Adipose tissue (tissue), 3 donors: ENCODE results near the gene LRRC2. TPM values are rescaled to one million over a fixed set of nuclear protein-coding genes. Genes with fewer than 3 reads are reported as not detected.

ENCODE experiments used
- H3K27ac ChIP-seq: one replicate; pipeline ENCODE4 v1.5.1; 2013; ENCODE audit warnings: low read depth, low read length
- WGBS, 3 donors: extraction: QIAGEN DNeasy Blood & Tissue Kit; methylation state at CpG; one replicate each; pipeline ENCODE4 v1.1.7; 2013; 5-methylcytosine and 5-hydroxymethylcytosine counted together
- polyA plus RNA-seq, 3 donors: library from polyadenylated mRNA; stranded (reverse); fragments of 200-250 nt; gene quantifications; one replicate each; pipeline ENCODE4 v1.2.3, GENCODE V29; 2013
- donor health status: healthy with polysubstance abuse.
- donor health status: Bipolar disorder and iron deficiency.
- donor health status: healthy.

The LRRC2 gene
- polyA plus RNA-seq, 3 donors, result 0.58 to 6.9 (median 1.2) TPM

DNA sequence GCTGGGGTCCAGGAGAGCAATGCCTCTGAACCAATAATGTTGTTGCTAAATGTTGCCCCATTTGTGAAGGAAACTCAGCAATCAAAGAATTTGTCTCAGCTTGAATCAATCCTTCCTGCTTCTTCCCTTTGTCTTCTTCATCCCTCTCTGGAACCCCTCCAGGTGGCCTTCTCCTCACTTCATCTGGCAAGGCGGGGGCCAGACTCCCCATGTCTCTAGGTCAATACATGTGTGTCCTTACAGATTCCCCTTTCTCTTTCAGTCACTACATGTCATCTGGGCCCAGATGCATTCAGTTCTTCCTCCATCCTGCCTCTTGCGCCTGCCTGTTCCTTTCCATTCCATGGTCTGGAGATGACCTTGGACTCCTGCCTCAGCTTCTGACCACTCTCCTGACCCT lies 93.4 kb downstream of the LRRC2 start:
- 85 to 97% (median 96%) methylated on average over 2 of the region's 2 CpGs for WGBS, 3 donors
- no peak overlapping the region for H3K27ac ChIP-seq

DNA sequence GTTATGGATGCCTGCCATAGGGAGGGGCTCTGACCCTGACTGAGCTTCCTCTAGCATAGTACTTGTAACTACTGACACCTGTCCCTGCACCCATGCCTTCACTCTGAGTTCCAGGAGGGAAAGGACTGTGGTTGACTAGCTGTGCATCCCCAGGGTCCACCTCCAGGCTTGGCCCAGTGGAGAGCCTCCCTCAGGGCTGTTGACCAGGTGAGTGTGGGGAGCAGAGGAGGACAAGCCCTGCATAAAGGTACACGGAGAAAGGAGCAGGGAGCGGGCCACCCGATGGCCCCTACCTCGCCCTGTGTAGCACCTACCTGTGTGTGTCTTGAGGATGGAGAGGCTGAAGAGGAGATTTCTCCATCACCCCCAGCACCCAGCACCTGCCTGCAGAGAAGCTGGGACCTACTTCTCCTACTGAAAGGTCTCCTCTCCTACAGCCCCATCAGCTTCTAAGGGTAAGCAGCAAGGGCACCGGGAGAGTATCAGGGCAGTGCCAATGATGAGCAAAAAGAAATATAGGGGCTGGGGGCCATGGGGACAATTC lies 94.7 kb downstream of the LRRC2 start:
- WGBS, 3 donors, result 93 to 98% (median 94%) methylated on average over 5 of the region's 5 CpGs

GRCh38 chr3:46470831-46471230 lies 95.3 kb downstream of the LRRC2 start:
- 92 to 96% (median 93%) methylated on average over 4 of the region's 4 CpGs for WGBS, 3 donors
- H3K27ac ChIP-seq, result no peak overlapping the region

More for the DNA sequence above, 94.7 kb downstream of the LRRC2 start:
- no peak overlapping the region for H3K27ac ChIP-seq

GRCh38 chr3:46469680-46470357 lies 96.3 kb downstream of the LRRC2 start:
- WGBS, 3 donors, result 31 to 69% (median 39%) methylated on average over 3 of the region's 3 CpGs
- H3K27ac ChIP-seq, result no peak overlapping the region

DNA sequence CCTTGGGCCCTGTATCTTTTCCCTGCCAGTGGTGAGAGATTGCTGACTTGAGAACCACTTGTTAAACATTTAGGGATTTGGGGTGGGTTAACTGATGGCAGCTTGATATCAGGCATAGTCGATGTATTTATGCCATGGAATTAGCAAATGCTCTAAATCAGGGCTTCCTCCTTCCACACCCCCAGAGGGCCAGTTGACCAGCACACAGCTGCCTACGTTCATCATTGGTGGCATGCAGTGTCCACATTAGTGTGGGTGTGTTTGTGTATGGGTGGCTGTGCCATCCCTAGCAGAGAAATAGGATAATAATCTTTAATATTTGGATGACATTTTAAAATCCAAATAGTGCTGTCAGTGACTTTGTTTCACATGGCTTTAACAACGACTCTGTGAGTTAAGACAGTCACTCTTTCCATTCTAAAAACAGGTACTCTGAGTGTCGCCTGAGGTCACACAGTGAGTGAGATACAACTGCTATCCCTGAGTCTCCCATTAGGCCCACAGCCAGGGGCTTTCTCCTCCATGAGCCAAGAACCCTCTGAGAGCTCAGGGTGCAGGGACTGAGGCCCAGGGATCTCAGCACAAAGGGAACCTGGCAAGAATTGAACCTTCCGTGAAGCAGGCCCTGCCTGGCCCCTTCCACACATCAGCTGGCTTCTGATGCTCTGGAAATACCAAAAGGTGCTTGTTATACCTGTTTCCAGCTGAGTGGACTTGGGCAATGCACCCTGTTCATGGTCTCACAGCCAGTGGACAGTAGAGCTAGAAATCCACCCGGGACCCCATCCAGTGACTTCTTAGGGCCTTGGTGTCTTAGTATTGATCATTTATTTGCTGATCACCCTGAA lies 97.1 kb downstream of the LRRC2 start:
- no peak overlapping the region for H3K27ac ChIP-seq
- 79 to 85% (median 82%) methylated on average over 6 of the region's 6 CpGs for WGBS, 3 donors

GRCh38 chr3:46467562-46467961 lies 98.5 kb downstream of the LRRC2 start:
- no peak overlapping the region for H3K27ac ChIP-seq
- 91 to 96% (median 91%) methylated on average over 4 of the region's 4 CpGs for WGBS, 3 donors

GRCh38 chr3:46466871-46467403 lies 99.2 kb downstream of the LRRC2 start:
- 33 to 79% (median 39%) methylated on average over 1 of the region's 1 CpG for WGBS, 3 donors
- H3K27ac ChIP-seq, result no peak overlapping the region

- no peak overlapping the region for H3K27ac ChIP-seq
These were observed 99.8 kb downstream of the LRRC2 start for GRCh38 chr3:46466273-46466672.

Other genes starting within 250 kb of the LRRC2 start
- gene CCR2, start 212.2 kb downstream of the LRRC2 start, polyA plus RNA-seq, result 1 to 10 TPM in 1 of 3 donors, under 1 TPM in 2; 0.11 to 2.2 (median 0.32) TPM
- gene CCR5, start 195.4 kb downstream of the LRRC2 start, polyA plus RNA-seq, result 1 to 10 TPM in 1 of 3 donors, under 1 TPM in 2; 0.22 to 1.1 (median 0.90) TPM
- gene CCRL2, start 159.0 kb downstream of the LRRC2 start, polyA plus RNA-seq, result 1 to 10 TPM in 2 of 3 donors, under 1 TPM in 1; 0.67 to 5.5 (median 2.0) TPM
- 10 to 100 TPM in 1 of 3 donors, 1 to 10 TPM in 2; 5.6 to 13.4 (median 9.1) TPM for gene LTF, start 101.4 kb downstream of the LRRC2 start, polyA plus RNA-seq
- gene RTP3, start 68.3 kb downstream of the LRRC2 start, polyA plus RNA-seq, result not detected
- not detected for gene FAM240A, start 46.2 kb upstream of the LRRC2 start, polyA plus RNA-seq
- gene ALS2CL, start 127.4 kb upstream of the LRRC2 start, polyA plus RNA-seq, result 10 to 100 TPM; 10.0 to 27.7 (median 11.2) TPM
- under 1 TPM; 0.14 to 0.34 (median 0.33) TPM for gene TMIE, start 135.1 kb upstream of the LRRC2 start, polyA plus RNA-seq
- under 1 TPM in 2 of 3 donors, not detected in 1; 0.07 to 0.20 TPM for gene PRSS50, start 151.6 kb upstream of the LRRC2 start, polyA plus RNA-seq